Kidney capillary endothelial cell (primary cell): ENCODE data around the gene DEXI.
"Not testable (repeated sequence)": the region's sequence is repeated elsewhere in the genome, so short reads cannot be mapped to it uniquely, and the experiment has no call there.

Experiments
- DNase-seq: peaks from one replicate; pipeline ENCODE4 v3.0.0-alpha.2; 2018; ENCODE audit warnings: low spot score

The DEXI gene

DNA sequence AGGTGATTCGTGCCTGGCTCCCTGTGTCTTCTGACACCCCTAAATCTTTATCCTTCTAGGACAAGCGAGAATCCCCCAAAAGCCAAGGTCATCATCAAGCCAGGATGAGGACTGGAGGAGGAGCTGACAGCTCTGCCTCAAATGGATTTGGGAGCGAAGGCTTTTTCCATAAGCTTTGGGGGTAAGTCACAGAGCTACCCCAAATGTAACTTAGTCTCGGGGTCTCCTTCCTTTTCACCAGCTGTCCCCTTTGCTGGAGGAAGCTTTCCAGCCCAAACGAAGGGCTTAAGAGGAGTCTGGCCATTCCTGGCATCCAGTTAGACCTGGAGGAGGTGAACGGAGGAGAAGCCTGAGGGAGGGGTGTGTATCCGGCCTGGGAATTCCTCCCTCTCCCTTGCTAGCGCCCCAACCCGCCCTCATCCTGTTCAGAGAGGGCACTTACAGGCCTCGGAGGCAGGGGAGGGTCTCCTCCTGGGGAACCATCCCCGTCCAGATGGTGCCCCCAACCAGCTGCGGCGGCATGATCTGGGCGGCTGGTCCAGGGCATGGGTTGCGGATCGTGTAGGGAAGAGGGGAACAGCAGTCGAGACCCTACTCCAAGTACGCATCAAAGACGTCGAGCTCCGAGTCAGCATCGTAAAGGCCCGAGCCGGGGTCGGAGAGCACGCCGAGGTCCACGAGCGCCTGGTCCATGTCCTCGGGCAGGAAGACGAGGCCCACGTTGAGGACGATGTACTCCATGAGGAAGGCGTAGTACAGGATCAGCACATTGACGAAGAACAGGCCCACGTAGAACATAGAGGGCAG lies 938 bp downstream of the DEXI start:
- no peak for DNase-seq

GRCh38 chr16:10940501-10941079 lies 1.7 kb downstream of the DEXI start:
- DNase-seq = no peak

DNA sequence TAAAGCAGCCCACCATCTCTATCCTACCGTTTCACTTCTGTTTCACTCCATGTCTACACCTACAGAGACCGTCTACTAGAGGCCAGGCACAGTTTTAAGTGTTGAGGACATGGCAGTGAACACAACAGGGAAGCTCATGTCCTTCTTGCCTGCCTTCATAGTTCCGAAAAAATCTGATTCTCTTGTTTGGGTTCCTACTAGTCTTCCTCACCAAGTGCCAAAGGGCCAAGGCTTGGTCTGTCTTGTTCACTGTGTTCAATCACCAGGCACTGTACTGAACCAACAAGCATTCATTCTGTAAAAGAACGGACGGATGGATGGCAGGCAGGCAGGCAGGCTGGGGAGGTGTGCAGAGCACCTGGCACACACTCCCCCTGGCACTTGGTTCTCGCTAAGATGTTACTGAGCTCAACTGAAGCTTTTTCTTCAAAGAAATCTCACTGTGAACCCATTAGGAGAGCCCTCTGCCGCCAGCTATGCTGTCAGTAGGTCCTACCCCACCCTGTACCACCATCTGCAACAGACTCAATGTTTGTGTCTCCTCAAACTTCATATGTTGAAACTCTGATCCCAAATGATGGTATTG lies 2.5 kb downstream of the DEXI start:
- DNase-seq = no peak

GRCh38 chr16:10938796-10939648 lies 3.2 kb downstream of the DEXI start:
- DNase-seq = no peak

DNA sequence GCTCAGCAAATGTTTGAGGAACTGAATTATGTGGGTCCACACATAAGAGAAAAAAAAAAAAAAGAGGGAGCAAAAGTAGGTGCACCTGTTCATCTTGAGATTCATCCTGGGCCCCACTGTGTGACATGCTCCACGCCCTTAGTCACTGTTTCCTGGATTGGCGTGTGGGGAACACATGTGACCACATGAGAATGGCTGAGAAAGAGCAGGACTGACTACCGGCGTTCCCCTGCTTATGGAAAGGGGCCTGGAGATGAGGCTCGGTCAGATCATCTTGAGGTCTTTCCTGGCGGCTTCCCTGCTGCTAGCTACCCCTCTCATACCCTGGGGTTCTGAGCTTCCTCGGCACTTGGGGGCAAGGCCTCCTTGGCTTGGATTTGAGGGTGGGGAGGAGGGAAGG lies 3.9 kb downstream of the DEXI start:
- DNase-seq = no peak

DNA sequence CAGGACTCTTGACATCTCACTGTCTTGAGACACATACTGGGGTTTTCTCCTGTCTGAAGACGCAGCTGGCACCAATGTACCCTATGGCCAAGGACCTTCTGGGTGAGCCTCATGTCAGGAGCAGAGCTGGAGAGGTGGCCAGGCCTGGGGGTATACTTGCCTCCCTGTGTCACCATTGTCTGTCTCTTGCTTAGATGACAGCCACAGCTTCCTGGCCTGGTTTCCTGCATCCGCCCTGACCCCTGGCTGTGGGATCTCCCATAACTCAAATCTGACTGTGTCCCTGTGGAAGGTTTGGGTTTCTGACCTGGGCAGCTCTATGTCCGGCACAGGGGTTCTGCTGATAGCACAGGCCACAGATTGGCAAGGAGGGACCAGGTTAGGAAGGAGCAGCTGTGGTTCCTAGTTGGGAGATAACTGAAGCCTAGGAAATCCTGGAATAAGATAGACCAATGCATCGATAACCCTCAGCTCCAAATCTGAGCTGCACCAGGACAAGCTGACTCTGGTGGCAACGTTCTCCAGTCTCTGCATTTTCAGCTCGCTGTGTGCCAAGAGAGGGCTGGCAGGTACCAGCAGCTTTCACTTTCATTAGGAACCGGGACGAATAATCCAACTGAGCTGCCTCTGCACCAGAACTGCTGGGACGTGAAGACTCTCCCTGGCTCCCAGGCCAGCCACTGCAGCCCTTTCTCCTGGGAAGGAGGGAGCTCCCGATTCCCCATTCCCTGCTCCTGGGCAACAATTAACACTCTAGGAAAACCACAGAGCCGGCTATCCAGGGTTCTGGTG lies 5.0 kb downstream of the DEXI start:
- DNase-seq = peak; percentile 59

- DNase-seq = no peak
Observed at GRCh38 chr16:10936272-10936984, 5.8 kb downstream of the DEXI start.

DNA sequence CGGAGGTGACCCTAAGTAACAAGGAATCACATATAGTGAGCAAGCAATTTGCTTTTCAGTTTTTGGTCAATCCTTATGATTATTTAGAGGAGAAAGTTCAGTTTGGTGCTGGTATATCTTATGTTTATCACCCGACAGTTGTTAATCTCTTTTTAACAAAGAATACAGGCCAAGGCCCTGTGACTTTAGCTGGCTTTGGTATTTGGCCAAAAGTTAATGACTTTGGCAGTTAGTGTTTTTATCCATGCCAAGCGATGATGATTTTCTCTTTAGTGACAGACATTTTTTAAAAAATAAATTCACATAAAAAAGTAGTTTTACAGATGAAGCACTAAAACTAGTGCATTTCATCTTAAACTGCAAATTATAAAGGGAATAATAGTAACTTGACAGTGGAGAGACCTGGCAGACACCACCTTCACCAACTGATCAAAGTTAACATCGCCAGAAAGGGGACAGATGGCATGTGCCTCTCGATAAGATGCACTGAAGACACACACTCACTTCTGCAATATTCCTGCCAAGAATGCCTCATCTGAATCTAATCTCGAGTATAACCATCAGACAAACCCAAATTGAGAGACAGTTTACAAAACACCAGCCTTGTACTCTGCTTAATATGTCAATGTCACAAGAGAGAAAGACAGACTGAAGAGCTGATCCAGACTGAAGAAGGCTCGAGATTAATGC lies 6.9 kb downstream of the DEXI start:
- no peak for DNase-seq

- DNase-seq = no peak
Observed at GRCh38 chr16:10934325-10935107, 7.8 kb downstream of the DEXI start.

DNA sequence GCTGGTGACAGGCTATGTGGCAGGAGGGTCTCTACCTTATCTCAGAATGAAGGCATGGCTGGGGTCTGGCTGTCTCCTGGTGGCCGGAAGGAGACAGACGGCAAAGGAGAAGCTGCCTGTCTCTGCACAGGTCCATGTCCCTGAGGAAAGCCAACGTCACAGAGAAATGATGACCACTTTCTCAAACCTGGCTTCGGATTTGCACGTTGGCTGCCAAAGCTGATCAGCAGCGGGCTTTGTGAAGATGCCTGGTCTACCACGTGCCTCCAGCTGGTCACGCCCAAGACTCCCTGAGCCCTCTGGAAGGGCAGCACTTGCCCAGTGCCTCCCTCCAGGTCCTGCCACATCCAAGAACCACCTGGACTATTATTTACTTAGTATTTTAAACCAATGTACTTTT lies 8.4 kb downstream of the DEXI start:
- DNase-seq = no peak

- no peak for DNase-seq
Observed at GRCh38 chr16:10932959-10933710, 9.1 kb downstream of the DEXI start.

GRCh38 chr16:10931977-10932632 lies 10.2 kb downstream of the DEXI start:
- no peak for DNase-seq

- DNase-seq = no peak
Observed at GRCh38 chr16:10931134-10931533, 11.1 kb downstream of the DEXI start.

DNA sequence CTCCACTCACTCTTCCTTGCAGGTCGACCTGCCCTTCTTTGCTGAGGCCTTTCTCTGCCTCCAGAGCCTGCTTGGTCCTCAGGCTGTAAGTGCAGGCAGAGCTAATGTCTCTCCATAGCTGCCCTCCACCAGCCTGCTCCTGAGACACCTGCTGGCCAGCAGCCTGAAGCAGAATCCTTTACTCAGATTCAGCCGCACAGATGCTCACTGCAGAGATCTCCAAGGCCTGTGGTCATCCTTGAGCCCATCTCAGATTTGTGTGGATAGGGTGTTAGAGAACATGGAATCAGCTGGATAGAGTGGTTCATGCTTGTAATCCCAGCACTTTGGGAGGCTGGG lies 11.5 kb downstream of the DEXI start:
- no peak for DNase-seq

DNA sequence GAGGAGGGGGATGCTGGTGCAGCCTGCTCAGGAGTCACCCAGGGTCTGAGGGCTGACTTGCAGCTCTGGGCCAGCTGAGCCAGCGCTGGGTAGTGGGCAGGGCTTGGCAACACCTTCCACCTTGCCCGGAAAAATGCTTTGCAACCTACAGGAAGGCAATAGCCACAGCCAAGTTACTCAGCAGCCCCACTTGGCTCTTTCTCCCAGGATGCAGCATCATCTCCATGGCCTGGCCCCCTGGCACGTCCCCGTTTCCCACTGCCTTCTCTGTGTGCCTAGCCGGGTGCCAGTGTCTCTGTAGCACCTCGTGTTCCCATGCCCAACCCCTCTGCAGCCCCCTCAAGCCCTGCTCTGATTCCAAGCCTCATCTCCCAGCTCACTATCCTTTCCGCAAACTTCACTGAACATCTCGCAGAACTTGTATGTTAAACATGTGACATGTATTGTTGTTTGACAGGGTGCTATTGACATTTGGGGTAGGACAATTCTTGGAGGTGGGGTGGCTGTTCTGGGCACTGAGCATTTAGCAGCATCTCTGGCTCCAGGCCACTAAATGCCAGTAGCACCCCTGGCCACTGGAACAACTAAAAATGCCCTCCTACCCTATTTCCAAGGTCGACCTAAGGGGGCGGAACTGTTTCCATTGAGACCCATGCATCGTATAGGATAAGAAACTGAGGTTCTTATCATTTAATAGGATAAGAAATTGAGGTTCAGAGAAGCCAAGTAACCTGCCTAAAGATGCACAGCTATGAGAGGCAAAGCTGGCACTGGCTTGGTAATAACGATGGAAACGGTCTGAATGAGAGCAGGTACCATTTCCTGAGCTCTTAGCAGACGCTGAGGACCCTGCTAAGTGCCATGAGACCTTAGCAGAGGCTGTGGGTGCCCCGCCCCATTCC lies 12.2 kb downstream of the DEXI start:
- no peak for DNase-seq

DNA sequence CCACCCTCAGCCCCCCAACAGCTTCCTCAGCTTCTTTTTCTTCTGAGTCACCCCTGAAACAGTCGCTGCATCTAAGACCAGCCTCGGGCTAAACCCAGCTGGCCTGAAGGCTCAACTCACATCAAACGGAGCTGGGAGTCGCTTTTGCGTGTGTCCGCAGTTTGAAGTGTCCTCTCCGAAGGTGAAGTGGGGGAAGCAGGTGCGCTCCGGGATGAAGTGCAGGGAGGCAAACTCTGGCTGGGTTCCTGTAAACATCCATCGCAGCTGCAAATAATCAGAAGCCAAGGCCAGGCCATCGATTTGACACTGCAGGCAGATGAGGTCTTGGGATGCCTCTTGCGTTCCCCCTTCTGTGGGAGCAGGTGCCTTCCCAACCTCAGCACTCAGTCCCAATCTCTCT lies 13.2 kb downstream of the DEXI start:
- not testable (repeated sequence) for DNase-seq

GRCh38 chr16:10927497-10928112 lies 14.7 kb downstream of the DEXI start:
- DNase-seq = no peak
